ENCODE results near the gene VPS35L.

- TF ChIP-seq CTCF (IDR thresholded peaks at IDR 0.05; ENCODE audit: insufficient read depth, low read depth, low read length): no peak
- no peak for TF ChIP-seq EZH2 (IDR thresholded peaks at IDR 0.05; ENCODE audit: insufficient read depth, low read length)
These were observed 22.9 kb upstream of the VPS35L start for GRCh38 chr16:19532601-19533000.

Data from astrocyte (in vitro differentiated cells and primary cell).